ENCODE data around the gene DNM3.
"Not testable (repeated sequence)": the region's sequence is repeated elsewhere in the genome, so short reads cannot be mapped to it uniquely, and the experiment has no call there.

DNM3 gene

DNA sequence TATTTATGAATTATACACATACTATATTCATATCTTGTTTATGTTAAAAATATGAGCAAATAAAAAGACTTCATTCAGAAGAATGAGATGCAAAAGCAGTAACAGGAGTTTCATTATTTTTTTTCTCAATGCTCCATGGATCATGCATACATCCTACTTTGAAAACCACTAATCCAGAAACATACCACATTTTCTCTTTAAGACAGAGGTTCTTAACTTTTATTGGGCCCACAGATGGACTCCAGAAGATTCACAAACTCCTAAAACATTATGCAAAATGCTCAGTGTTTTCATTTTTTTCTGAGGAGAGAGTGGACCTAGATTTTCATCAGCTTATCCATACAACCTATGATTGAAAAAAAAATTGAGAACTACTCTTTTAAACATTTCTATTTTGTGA is 227.8 kb downstream of the DNM3 start:
- Histone ChIP-seq H3K4me3 (ENCODE audit: low read depth in 1 of 2, low read length in 1 of 2) (no peak overlapping the region), H3K27ac (no peak overlapping the region), H3K9me3 (no peaks in the 10 kb centered on the region), H3K36me3 (no peaks in the 10 kb centered on the region), H3K27me3 (no peaks in the 10 kb centered on the region), H3K4me1 (ENCODE audit: control insufficient read depth in 1 of 2, insufficient read depth in 1 of 2, low read depth in 1 of 2, low read length in 1 of 2) (no peaks in the 10 kb centered on the region)
- TF ChIP-seq, protein P1, sequence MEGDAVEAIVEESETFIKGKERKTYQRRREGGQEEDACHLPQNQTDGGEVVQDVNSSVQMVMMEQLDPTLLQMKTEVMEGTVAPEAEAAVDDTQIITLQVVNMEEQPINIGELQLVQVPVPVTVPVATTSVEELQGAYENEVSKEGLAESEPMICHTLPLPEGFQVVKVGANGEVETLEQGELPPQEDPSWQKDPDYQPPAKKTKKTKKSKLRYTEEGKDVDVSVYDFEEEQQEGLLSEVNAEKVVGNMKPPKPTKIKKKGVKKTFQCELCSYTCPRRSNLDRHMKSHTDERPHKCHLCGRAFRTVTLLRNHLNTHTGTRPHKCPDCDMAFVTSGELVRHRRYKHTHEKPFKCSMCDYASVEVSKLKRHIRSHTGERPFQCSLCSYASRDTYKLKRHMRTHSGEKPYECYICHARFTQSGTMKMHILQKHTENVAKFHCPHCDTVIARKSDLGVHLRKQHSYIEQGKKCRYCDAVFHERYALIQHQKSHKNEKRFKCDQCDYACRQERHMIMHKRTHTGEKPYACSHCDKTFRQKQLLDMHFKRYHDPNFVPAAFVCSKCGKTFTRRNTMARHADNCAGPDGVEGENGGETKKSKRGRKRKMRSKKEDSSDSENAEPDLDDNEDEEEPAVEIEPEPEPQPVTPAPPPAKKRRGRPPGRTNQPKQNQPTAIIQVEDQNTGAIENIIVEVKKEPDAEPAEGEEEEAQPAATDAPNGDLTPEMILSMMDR (IDR thresholded peaks at IDR 0.05), result no peak

DNA sequence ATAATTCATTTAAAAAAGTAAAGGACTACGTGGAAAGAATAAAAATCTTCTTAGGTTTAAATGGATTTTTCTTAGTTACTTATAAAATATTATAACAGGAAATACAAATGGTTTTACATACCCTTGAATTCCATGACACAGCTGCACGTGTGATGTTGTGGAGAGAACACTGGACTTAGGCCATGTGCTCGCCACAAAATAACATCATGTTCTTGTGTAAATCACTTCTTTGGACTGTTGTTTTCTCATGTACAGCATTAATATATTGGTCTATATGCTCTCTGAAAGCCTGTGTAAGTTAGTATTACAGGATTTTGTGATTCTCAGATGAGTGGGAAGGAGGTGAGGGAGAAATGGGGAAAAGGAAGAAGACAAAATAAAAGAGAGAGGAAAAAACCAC is 228.2 kb downstream of the DNM3 start:
- Histone ChIP-seq H3K4me3 (ENCODE audit: low read depth in 1 of 2, low read length in 1 of 2) (no peak overlapping the region), H3K9me3 (no peaks in the 10 kb centered on the region), H3K36me3 (no peaks in the 10 kb centered on the region), H3K4me1 (ENCODE audit: control insufficient read depth in 1 of 2, insufficient read depth in 1 of 2, low read depth in 1 of 2, low read length in 1 of 2) (no peaks in the 10 kb centered on the region), H3K27me3 (no peaks in the 10 kb centered on the region), H3K27ac (no peak overlapping the region)
- TF ChIP-seq, protein P1 (IDR thresholded peaks at IDR 0.05), result no peak

DNA sequence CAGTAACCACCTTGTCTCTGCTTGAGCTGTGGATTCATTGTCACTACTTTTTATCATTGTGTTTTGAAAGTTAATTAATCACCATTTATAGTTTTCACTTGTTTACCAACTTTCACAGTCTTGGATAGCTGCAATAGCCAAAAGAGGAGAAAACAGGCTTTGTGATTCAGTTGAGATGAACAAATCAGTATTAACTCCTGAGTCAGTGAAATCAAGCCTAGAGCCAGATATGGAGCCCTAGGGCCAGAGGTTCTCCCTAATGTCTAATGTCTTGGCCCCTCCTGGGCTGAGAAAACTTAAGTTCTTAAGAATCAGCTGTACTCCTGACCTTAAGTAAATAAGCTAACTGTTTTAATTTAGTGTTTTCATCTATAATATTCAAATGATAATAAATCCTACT is 228.8 kb downstream of the DNM3 start:
- no peak overlapping the region for H3K27ac ChIP-seq
- H3K4me3 ChIP-seq (ENCODE audit: low read depth in 1 of 2, low read length in 1 of 2), result no peak overlapping the region
- H3K4me1 ChIP-seq (ENCODE audit: control insufficient read depth in 1 of 2, insufficient read depth in 1 of 2, low read depth in 1 of 2, low read length in 1 of 2), result no peaks in the 10 kb centered on the region
- TF ChIP-seq, protein P1 (IDR thresholded peaks at IDR 0.05), result no peak
- no peaks in the 10 kb centered on the region for H3K27me3 ChIP-seq
- no peaks in the 10 kb centered on the region for H3K9me3 ChIP-seq
- no peaks in the 10 kb centered on the region for H3K36me3 ChIP-seq

DNA sequence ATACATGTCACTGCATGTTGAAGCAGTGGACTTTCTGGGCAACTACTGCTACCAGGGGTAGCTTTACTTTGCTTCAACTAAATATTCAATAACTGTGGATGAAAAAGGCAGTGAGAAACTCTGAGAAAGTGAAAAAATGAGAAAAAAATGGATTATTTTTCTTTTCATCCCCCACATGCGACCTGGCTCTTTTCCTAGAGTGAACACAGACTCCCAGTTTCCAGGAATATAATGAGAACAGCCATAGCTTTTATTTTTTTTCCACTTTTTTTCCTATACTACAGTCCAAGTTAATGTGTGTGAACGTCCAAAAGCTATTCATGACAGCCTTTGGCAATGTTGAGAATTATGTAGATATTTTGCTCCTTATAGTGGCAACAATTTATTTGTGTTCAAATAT is 230.4 kb downstream of the DNM3 start:
- no peaks in the 10 kb centered on the region for H3K36me3 ChIP-seq
- no peaks in the 10 kb centered on the region for H3K4me1 ChIP-seq (ENCODE audit: control insufficient read depth in 1 of 2, insufficient read depth in 1 of 2, low read depth in 1 of 2, low read length in 1 of 2)
- H3K4me3 ChIP-seq (ENCODE audit: low read depth in 1 of 2, low read length in 1 of 2), result no peak overlapping the region
- no peaks in the 10 kb centered on the region for H3K9me3 ChIP-seq
- H3K27ac ChIP-seq, result no peak overlapping the region
- TF ChIP-seq, protein P1 (IDR thresholded peaks at IDR 0.05), result no peak
- H3K27me3 ChIP-seq, result no peaks in the 10 kb centered on the region

DNA sequence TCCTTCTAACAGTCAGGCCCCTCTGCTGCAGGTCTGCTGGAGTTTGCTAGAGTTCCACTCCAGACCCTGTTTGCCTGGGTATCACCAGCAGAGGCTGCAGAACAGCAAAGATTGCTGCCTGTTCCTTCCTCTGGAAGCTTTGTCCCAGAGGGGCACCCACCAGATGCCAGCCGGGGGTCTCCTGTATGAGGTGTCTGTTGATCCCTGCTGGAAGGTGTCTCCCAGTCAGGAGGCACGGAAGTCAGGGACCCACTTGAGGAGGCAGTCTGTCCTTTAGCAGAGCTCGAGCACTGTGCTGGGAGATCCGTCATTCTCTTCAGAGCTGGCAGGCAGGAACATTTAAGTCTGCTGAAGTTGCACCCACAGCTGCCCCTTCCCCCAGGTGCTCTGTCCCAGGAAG is 238.6 kb downstream of the DNM3 start:
- not testable (repeated sequence) for H3K27ac ChIP-seq

DNA sequence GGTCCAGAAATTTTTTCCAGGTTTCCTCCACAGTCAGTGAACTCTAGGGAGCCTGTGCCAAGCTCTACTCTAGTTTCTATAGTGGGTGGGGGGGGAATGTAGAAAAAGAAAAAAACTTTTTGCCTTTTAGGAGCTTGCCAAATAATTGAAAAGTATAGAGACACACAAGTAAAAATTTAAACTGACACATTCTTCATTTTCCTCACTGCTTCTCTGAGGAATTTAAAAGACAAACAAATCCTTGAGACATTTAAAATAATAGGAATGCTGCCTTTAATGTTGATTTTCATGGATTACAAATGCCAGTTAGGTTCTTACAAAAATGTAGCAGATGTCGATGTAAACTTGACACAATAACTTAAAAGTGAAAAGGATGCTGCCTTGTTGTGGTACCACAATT is 241.9 kb downstream of the DNM3 start:
- Histone ChIP-seq H3K4me3 (ENCODE audit: low read depth in 1 of 2, low read length in 1 of 2) (no peak overlapping the region), H3K9me3 (no peaks in the 10 kb centered on the region), H3K36me3 (no peaks in the 10 kb centered on the region), H3K27ac (no peak overlapping the region), H3K4me1 (ENCODE audit: control insufficient read depth in 1 of 2, insufficient read depth in 1 of 2, low read depth in 1 of 2, low read length in 1 of 2) (no peaks in the 10 kb centered on the region), H3K27me3 (no peaks in the 10 kb centered on the region)
- TF ChIP-seq, protein P1 (IDR thresholded peaks at IDR 0.05), result no peak

More for the DNA sequence above, 238.6 kb downstream of the DNM3 start:
- H3K27me3 ChIP-seq; H3K9me3 ChIP-seq; H3K4me1 ChIP-seq (ENCODE audit: control insufficient read depth in 1 of 2, insufficient read depth in 1 of 2, low read depth in 1 of 2, low read length in 1 of 2); H3K36me3 ChIP-seq; H3K4me3 ChIP-seq (ENCODE audit: low read depth in 1 of 2, low read length in 1 of 2): not testable (repeated sequence)

All from neutrophil (primary cell).